ENCODE results near the gene AMPD3.

Gene AMPD3

DNA sequence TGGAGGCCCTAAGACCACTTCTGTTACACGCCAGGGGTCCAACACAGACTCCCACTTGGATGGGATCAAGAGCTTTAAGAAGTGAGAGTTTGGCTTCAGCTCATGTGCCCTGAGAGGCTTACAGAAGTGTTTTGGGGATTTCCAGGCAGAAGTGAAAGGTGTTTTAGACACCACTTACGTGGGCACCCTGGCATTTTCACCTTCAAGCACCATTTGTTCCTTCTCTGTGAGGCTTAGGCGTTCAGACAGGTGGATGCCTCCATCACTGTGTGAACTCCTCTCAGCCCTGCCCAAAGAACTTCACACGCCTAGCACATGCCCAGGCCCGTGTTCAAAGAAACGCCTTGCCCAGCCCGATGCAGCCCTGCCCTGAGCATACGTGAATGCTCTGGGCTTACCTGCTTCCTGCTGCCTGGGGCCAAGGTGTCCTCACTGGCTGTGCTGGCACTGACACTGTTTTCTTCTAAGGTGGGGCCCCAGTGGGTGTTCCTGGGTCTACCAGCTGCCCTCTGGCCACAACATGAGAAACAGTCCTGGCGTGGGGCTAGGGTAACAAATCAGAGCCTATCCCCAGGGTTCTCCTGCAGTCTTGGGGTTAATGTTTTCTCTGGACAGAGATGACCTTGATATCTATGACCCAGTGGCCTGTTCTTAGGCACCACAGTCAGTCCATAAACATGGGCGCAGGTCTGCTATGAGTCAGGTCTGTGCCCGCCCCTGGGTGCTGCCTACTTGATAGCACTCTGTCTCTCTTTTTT is 34.0 kb downstream of the AMPD3 start:
- no peak for DNase-seq (ENCODE audit: low spot score)

DNA sequence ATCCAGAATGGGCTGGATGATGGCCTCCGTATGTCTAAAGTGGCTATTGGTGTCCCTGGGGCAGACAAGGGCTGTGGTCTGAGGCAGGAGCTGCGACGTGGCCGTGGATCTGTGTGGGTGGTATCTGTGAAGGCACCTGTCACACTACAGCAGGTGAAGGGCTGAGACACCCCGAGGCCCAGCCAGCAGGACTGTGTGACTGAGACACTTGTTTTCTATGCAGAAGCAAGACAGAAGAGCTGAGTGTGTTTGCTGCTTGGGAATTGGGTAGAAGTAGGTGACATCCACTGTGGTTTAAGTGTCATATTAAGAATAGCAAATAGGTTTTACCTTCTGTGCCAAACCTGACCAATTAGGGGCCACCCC is 35.0 kb downstream of the AMPD3 start:
- DNase-seq (ENCODE audit: low spot score) = no peak

DNA sequence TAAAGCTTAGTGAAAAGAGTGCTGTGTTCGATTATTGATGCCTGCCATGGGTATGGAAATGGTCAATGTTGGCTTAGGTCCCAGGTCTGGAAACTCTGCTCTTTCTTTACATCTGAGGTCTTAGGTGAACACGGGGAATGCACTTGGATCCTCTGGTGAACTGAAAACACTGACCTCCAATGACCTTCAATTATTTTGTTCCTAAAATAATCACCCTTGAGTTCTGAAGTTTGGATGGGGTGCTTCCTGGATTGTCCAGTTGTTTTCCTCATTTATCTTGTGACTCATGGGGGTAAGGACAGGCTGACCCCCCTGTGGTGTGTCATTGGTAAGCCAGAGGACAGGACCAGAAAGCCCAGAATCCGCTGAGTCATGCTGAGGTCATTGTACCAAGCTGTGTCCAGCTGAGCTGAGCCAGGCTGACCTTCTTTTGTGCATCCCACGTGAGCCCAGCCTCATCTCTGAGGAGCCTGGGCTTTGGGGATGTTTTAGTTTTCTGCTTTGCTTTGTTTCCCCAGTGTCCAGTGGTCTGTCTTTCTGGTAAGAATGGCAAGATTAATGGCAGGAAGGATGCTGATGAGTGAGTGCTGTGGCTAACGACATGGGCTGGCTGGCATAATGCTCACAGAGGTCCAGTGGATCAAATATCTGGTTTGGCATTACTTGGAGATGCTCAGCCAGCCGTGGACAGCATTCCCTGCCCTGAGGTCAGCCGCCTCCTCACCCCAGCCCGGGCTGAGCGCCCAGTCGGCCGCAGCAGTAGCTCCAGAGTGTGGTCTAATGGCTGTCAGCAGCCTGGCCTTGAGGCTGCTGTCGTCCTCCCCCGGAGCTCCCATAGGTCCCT is 35.6 kb downstream of the AMPD3 start:
- no peak for DNase-seq (ENCODE audit: low spot score)

DNA sequence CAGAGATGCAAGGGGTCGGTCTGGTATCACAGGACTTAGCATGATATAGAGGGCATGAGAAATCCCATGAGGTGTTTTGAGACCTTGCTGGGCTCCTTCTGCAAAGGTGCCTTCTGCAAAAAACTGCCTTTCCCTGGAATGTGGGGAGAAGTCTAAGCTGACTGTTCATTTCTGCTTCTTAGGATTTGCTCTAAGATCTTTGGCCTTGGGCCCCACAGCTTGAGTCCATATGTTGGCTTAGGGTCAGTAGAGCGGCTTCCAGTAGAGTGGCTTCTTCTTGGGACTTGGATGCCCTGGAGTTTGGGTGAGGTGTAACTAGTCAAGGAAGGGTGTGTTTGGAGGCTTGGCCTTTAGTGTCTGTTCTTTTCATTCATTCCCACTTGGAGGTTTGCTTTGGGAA is 37.0 kb downstream of the AMPD3 start:
- no peak for DNase-seq (ENCODE audit: low spot score)

DNA sequence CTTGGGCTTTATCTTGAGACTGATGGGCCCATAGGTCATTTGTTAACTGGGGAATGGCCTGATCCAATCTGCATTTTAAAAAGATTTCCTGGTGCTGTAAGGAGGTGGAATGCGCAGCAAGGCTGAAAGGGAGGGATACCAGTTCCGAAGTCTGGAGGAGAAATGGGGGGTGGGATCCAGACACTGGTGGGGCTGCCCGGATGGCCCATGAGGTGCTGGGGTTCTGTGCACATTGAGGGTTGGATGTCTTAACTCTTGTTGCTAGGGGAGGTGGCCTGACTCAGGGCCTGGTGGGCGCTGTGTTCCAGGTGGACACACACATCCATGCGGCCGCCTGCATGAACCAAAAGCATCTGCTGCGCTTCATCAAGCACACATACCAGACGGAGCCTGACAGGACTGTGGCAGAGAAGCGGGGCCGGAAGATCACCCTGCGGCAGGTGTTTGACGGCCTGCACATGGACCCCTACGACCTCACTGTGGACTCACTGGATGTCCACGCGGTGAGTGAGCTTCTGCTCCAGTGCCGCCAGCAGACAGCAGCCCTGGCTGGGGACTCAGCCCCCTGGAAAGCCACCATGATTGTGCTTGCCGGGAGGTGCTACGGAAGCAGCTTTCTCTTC is 38.1 kb downstream of the AMPD3 start:
- no peak for DNase-seq (ENCODE audit: low spot score)

DNA sequence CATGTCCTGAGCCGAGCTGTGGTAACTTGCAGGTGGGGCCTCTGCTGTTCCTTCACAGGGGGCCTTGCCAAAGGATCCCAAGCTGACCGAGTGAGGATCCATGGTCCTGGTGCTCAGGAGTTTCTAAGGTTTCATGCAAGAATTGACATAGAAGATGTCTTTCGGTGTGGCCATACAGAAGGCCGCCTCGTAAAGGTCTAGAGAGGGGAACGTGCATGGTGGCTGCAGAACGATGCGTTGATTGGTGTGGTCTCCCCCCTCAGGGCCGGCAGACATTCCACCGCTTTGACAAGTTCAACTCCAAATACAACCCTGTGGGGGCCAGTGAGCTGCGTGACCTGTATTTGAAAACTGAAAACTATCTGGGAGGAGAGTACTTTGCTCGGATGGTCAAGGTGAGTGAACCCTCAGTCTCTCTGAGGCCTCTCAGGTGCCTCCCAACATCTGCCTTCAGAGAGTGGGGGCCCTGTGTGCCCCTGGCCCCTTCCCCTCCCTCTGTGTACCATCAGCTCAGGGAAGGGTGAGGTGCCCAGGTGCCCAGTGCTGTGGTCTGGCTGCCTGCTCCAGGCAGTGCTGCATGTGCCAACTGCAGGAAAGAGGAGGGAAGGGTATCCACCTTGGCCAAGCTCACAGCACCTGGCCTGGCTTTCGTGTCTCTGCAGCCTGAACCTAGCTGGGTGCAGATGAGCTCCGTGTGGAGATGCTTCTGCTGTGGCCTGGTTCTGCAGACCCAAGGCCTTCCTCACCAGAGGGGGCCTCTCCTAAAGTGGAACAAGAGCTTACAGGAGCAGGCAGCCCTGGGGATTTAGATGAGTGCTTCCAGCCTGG is 39.8 kb downstream of the AMPD3 start:
- DNase-seq (ENCODE audit: low spot score) = no peak

DNA sequence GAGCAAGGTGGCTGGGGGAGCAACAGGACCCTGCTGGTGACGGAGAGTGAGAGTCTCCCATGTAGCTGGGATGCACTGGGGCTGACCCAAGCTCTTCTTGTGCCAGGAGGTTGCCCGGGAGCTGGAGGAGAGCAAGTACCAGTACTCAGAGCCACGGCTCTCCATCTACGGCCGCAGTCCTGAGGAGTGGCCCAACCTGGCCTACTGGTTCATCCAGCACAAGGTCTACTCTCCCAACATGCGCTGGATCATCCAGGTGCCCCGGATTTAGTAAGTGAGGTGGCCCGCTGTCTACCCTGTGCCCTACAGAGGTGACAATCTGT is 40.4 kb downstream of the AMPD3 start:
- no peak for DNase-seq (ENCODE audit: low spot score)

GRCh38 chr11:10496296-10496936 is 41.4 kb downstream of the AMPD3 start:
- no peak for DNase-seq (ENCODE audit: low spot score)

GRCh38 chr11:10497371-10498021 is 42.4 kb downstream of the AMPD3 start:
- no peak for DNase-seq (ENCODE audit: low spot score)

DNA sequence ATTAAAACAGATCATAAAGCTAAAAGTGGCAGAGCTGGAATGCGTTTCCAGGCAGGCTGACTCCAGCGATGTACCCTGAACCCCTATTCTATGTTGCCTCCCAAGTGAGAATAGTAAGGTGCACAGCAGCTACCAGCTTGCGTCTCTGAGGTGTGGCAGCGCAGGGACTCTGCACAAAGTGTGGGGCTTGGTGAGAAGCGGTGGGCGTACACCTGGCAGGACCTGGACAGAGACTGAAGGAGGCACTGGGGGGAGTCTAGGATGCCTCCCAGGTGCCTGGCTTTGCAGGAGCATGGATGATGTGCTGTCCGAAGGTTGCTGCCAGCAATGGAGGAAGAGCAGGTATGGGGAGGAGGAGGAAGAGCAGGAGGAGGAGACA is 42.9 kb downstream of the AMPD3 start:
- DNase-seq (ENCODE audit: low spot score) = no peak

DNA sequence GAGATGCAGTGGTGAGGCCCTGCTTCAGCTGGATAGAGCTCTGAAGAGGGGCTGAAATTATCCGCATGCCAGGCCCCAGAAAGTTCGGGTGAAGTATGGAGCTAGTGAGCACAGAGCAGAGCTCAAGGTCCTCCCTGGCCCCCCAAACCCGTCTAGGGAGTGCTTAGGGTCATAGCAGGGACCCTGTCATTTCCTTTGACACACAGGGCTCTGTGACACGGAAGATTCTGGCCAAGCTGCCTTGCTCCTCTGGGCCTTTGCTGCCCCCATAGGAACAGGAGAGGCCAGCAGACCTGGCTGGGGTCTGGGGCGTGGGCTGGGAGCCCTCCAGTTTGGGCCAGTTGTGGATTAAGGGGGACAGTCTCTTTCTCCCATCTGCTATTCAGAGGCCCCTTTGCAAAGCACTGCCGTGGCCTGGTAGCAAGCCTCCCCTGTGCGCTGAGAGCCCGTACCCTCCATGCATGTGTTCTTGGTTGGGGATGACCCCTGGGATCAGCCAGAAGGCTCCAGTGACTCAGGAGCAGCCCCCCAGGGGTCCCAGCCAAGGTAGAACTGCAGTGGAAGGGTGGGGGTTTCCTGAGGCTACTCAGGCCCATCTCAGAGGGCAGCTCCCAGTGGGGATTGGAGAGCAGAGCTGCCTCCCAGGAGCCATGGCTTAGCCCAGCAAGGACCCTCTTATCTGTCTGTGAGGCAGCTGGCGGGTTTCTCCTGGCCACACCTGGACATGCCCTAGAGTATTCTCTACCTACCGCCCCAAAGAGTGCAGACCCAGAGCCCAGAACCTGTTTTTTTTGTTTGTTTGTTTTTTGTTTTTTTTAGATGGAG is 43.6 kb downstream of the AMPD3 start:
- no peak for DNase-seq (ENCODE audit: low spot score)

GRCh38 chr11:10499452-10499851 is 44.4 kb downstream of the AMPD3 start:
- no peak for DNase-seq (ENCODE audit: low spot score)

DNA sequence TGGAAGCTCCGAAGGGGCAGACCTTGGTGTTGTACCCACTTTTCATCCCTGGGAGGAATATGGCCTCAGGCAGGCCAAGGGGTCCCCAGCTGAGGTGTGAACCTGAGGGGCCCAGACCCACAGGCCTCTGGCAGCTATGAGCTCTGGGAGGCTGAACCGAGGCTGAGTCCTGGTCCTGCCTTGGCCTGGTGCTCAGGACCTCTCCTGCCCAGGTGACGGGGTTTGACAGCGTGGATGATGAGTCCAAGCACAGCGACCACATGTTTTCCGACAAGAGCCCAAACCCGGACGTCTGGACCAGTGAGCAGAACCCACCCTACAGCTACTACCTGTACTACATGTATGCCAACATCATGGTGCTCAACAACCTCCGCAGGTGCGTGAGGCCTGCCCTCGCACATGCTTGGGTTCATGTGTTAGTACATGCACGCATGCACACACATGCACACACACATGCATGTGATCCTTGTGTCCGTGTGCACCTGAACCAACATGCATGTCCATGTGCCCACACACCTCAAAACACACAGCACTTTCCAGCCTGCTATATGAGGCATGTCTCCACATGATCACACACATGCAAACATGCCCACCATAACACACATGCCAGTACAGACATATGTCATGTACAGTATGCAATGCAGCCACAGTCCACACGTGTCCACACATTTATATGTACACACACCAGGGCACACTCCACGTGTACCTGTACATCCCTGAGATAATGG is 45.0 kb downstream of the AMPD3 start:
- no peak for DNase-seq (ENCODE audit: low spot score)

DNA sequence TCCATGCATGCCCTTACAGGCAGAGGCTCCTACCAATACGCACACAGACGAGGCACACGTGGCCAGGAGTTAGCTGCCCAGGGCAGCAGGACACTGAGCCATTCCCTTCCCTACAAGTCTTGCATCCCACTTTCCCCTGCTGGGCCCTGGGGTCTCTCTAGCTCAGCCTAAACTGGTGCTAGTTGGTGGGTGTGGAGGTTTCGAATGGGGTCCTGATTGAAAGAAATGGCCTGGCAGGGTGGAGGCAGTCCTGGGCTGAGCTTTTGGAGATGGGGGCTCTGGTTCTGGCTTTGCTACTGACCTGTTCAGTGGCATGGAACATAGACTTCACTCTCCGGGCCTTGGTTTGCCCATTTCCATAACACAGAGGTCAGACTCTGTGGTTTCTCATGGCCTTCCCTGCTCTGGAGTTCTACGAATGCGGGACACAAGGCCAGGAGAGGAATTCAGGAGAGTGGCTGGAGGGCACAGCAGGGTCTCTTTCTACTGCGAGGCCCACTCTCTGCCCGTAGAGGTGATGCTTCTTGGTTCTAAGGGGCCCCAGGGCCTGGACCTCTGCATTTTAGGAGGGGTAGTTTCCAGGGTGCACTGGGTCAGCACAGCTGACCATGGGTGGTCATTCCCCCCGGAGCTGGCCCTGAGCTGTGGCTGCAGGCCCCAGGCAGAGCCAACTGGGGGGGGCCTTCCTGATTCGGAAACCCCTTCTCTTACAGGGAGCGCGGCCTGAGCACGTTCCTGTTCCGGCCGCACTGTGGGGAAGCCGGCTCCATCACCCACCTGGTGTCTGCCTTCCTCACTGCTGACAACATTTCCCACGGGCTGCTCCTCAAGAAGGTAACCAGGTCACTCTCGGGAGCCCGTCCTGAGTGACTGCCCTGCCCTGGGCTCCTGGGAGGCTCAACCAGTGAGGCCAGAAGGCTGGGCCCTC is 46.0 kb downstream of the AMPD3 start:
- no peak for DNase-seq (ENCODE audit: low spot score)

- DNase-seq (ENCODE audit: low spot score) = no peak
Measured at GRCh38 chr11:10502065-10502680, 47.1 kb downstream of the AMPD3 start.

DNA sequence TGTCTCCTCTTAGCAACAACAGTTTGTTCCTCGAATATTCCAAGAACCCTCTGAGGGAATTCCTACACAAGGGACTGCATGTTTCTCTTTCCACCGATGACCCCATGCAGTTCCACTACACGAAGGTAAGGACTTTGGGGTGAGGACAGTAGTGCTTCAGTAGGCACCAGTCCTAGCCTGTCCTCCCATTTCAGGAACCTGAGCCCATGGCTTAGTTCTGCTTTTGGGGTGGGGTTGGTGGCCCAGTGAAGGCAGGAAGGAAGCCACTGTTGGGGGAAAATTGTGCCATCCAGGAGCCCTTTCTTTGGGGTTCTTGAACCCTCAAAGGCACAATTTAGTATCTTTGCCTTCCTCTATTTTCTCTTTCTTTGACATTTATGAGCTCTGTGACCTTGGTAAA is 47.7 kb downstream of the AMPD3 start:
- no peak for DNase-seq (ENCODE audit: low spot score)

DNA sequence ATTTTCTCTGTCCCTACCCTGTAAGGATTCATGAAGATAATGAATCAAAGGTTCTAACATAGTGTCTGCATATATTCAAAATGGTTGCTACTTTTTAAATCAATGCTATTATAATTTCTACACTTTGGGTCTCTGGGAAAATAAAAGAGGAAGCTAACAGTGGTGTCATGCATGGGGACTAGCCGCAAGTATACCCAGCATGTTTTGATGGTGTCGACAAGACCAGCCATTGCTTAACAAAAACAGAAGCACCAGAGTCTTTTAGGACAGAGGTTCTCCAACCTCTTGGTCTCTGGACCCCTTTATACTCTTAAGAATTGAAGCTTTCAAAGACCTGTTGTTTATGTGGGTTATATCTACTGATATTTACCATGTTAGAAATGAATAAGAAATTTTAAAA is 48.2 kb downstream of the AMPD3 start:
- DNase-seq (ENCODE audit: low spot score) = no peak

DNA sequence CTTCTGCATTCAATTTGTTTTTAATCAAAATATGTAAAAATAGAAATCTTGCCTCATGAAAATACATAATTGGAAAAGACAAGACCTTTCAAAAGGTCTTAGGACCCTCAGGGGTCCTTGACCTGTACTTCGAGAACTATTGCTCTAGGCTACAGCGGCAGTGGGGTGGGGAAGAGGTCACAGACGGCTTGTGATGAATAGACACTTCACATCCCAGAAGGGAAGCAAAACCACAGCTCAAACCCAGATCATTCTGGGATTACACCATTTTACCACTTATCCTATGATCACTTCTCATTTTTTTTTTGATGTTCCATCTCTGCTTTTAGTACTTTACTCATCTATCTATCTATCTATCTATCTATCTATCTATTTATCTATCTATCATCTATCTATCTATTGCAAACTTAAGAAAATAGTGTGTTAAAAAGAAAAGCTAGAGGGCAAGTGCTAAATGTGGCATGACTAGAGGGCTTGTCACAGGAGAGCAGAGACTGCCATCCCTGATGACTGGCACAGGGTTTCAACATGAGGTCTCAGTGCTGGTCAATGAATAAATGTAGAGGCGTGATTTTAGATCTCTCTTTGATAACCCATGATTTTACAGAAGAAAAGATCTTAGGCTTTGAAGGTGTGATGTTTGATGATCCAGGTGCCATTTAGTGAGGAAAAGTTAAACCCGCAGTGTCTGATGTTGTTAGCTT is 48.9 kb downstream of the AMPD3 start:
- DNase-seq (ENCODE audit: low spot score) = no peak
